Endothelial cell of umbilical vein (primary cell): ENCODE results near the gene UTS2R. TPM values are rescaled to one million over a fixed set of nuclear protein-coding genes. Genes with fewer than 3 reads are reported as not detected.

ENCODE experiments used
- BruUV-seq: library from RNA; stranded (reverse); fragments of 400-500 nt; replicated peaks from 2 replicates; lab custom pipeline; 2021; lab: Mats Ljungman, UMichigan
- CTCF ChIA-PET: fragments of 300-600, 350-600 bp; sonication (Branson Sonifier 250); formaldehyde crosslinking; loops from one replicate; lab custom pipeline; 2021; ENCODE audit warnings: antibody characterized with exemption, inconsistent platforms; lab: Charles Lee
- POLR2A ChIA-PET: fragments of 300-600, 350-600 bp; sonication (Branson Sonifier 250); formaldehyde crosslinking; loops from one replicate; lab custom pipeline; 2021; ENCODE audit warnings: antibody characterized with exemption, inconsistent platforms; lab: Charles Lee
- DNase-seq: peaks from one replicate; pipeline ENCODE4 v3.0.0-alpha.2; 2011; ENCODE audit warnings: low read depth, low spot score
- FAIRE-seq: peaks from 2 replicates; lab custom pipeline; 2011; peaks lifted over from hg19 to GRCh38; lab: Jason Lieb, UNC
- H2AFZ ChIP-seq: 2 replicates; pipeline ENCODE4 v1.6.0; 2012; ENCODE audit warnings: low read depth, low read length, control low read depth, inconsistent platforms
- H3K27ac ChIP-seq: 2 replicates; pipeline ENCODE4 v1.5.1; 2011; ENCODE audit warnings: low read depth, mild to moderate bottlenecking, control low read depth, low read length, moderate library complexity; ENCODE audit not compliant: insufficient read depth
- H3K27me3 ChIP-seq, 2 experiments: 2 replicates each; pipeline versions ENCODE4 v1.6.0 to v1.6.1; 2011; ENCODE audit warnings: low read length in 2 of 2, mixed read lengths in 1 of 2; ENCODE audit not compliant: control insufficient read depth in 2 of 2, insufficient read depth in 2 of 2
- H3K36me3 ChIP-seq, 2 experiments: 2 replicates in 1 of 2; 3 replicates in 1 of 2; pipeline ENCODE4 v1.5.1; 2011; ENCODE audit warnings: low read length in 2 of 2, mild to moderate bottlenecking in 1 of 2, moderate library complexity in 1 of 2; ENCODE audit not compliant: control insufficient read depth in 2 of 2, insufficient read depth in 2 of 2; ENCODE audit errors: extremely low read depth in 1 of 2
- H3K4me1 ChIP-seq: 3 replicates; pipeline ENCODE4 v1.5.1; 2011; ENCODE audit warnings: mild to moderate bottlenecking, low read length; ENCODE audit not compliant: control insufficient read depth, insufficient read depth; ENCODE audit errors: extremely low read depth
- H3K4me2 ChIP-seq: 2 replicates; pipeline ENCODE4 v1.6.1; 2011; ENCODE audit warnings: low read length, control low read depth, mixed read lengths; ENCODE audit not compliant: insufficient read depth
- H3K4me3 ChIP-seq, 3 experiments: fragments of 200-600 bp in 1 of 3; sonication (generic), shearing (Covaris generic) in 1 of 3; replicated peaks in 1 of 3; 2 replicates each; pipeline ENCODE4 v1.5.1; 2011 to 2016; ENCODE audit warnings: control low read depth in 3 of 3, low read length in 3 of 3, mild to moderate bottlenecking in 2 of 3, inconsistent platforms in 1 of 3, low read depth in 1 of 3, moderate library complexity in 1 of 3; ENCODE audit not compliant: insufficient read depth in 1 of 3
- H3K79me2 ChIP-seq: 2 replicates; pipeline ENCODE4 v1.6.0; 2012; ENCODE audit warnings: low read length, inconsistent platforms; ENCODE audit not compliant: control insufficient read depth, insufficient read depth
- H3K9ac ChIP-seq: replicated peaks from 2 replicates; pipeline ENCODE3; 2011; ENCODE audit warnings: low read length, control low read depth; ENCODE audit not compliant: insufficient read depth; ENCODE audit errors: extremely low read depth
- H3K9me1 ChIP-seq: replicated peaks from 3 replicates; pipeline ENCODE4 v1.6.0; 2011; ENCODE audit warnings: mild to moderate bottlenecking, low read length; ENCODE audit not compliant: control insufficient read depth, insufficient read depth; ENCODE audit errors: extremely low read depth
- H3K9me3 ChIP-seq: replicated peaks from 2 replicates; pipeline ENCODE4 v1.5.1; 2012; ENCODE audit warnings: low read length, inconsistent platforms; ENCODE audit not compliant: control insufficient read depth, insufficient read depth
- H4K20me1 ChIP-seq: replicated peaks from 2 replicates; pipeline ENCODE3; 2011; ENCODE audit warnings: mild to moderate bottlenecking, low read length; ENCODE audit not compliant: control insufficient read depth, insufficient read depth; ENCODE audit errors: extremely low read depth
- EZH2 ChIP-seq: IDR thresholded peaks from 2 replicates; pipeline ENCODE4 v1.6.1; 2012; ENCODE audit warnings: borderline replicate concordance, low read depth, mild to moderate bottlenecking, moderate library complexity, low read length, inconsistent platforms; ENCODE audit not compliant: severe bottlenecking
- FOS ChIP-seq: IDR thresholded peaks from 2 replicates; pipeline ENCODE4 v1.6.1; 2011; ENCODE audit warnings: mild to moderate bottlenecking, low read length, moderate library complexity, borderline replicate concordance; ENCODE audit not compliant: insufficient read depth
- GATA2 ChIP-seq: IDR thresholded peaks from 2 replicates; pipeline ENCODE4 v1.7.0; 2011; ENCODE audit warnings: low read depth, mild to moderate bottlenecking, moderate library complexity, mixed read lengths, low read length; ENCODE audit not compliant: insufficient read length, insufficient read depth
- MYC ChIP-seq: IDR thresholded peaks from one replicate; pipeline ENCODE4 v1.6.1; 2011; ENCODE audit warnings: mild to moderate bottlenecking, low read depth, low read length
- POLR2A ChIP-seq: IDR thresholded peaks from 2 replicates; pipeline ENCODE4 v1.6.1; 2012; ENCODE audit warnings: low read depth, mild to moderate bottlenecking, control low read depth, low read length
- POLR2AphosphoS5 ChIP-seq: IDR thresholded peaks from 2 replicates; pipeline ENCODE4 v1.6.1; 2012; ENCODE audit warnings: low read depth, mild to moderate bottlenecking, control low read depth, low read length, moderate library complexity; ENCODE audit not compliant: insufficient read depth
- dilution Hi-C: fragments of 300-500 bp; cut with MboI; formaldehyde crosslinking; loops from one replicate; pipeline ENCODE4 v1.15.0; 2019; ENCODE audit warnings: low sequenced_read_pairs; ENCODE audit not compliant: extremely low pct_ligation_motif_present
- intact Hi-C: fragments of 100-400 bp; cut with micrococcal nuclease; formaldehyde crosslinking; loops from one replicate; pipeline ENCODE4 v1.10.0; 2022
- polyA plus RNA-seq, 4 experiments: library from polyadenylated mRNA; depleted of rRNA in 3 of 4; stranded (reverse) in 3 of 4; unstranded in 1 of 4; fragments of >200 nt; gene quantifications; 2 replicates each; pipeline versions ENCODE4 v1.2.1 to v1.2.3, GENCODE V29; 2011 to 2012; ENCODE audit warnings: missing spikeins in 1 of 4
- total RNA-seq: library from RNA; stranded (reverse); gene quantifications from 2 replicates; pipeline ENCODE4 v1.2.3, GENCODE V29; 2021
- TF ChIP-seq, protein P1 (sequence below): IDR thresholded peaks from 2 replicates; pipeline ENCODE4 v1.6.1; 2011; ENCODE audit not compliant: insufficient read depth, insufficient read length

The UTS2R gene
- total and polyA plus RNA-seq, 2 donors (not counting 3 experiments of a cell fraction or from before 2014, with no cell fraction given) = not detected

DNA sequence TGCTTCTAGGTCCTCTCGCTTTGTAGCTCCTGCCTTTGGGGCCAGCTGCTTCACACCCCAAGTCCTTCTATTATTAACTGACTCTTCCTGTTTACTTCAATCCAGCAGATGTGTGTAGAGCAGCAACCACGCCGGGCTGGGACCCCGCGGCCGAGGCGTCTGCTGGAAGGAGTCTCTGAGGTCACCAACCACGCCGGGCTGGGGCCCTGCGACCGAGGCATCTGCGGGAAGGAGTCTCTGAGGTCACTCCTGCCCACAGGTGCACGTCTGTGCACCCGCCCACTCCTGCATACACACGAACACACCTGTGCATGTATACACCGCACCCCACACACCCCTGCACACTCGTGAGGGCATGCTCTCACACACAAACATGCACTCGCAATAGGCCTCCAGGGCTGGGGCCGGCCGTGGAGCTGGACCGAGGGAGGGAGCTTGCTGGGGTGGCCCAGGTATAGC, 20.3 kb upstream of the UTS2R start:
- Histone ChIP-seq H3K9me1 (no peaks in the 10 kb centered on the region), H3K36me3 (no peaks in the 10 kb centered on the region), H3K27ac (no peak overlapping the region), H3K4me2 (no peak overlapping the region), H4K20me1 (no peaks in the 10 kb centered on the region), H3K9ac (no peak overlapping the region), H3K27me3 (no peaks in the 10 kb centered on the region), H3K9me3 (no peaks in the 10 kb centered on the region), H3K4me1 (no peaks in the 10 kb centered on the region), H3K79me2 (no peaks in the 10 kb centered on the region), H2AFZ (no peak overlapping the region), H3K4me3 (no peak overlapping the region)
- TF ChIP-seq FOS = no peak
- no peak for TF ChIP-seq EZH2
- TF ChIP-seq, protein P1, sequence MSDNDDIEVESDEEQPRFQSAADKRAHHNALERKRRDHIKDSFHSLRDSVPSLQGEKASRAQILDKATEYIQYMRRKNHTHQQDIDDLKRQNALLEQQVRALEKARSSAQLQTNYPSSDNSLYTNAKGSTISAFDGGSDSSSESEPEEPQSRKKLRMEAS = no peak
- no peak for TF ChIP-seq POLR2A
- TF ChIP-seq POLR2AphosphoS5 = no peak
- no peak for TF ChIP-seq MYC
- no peak for TF ChIP-seq GATA2
- CTCF ChIA-PET = interaction anchor here (0.7 to 2.4 kb wide), 5 partner anchors 13 to 431 kb away, joined by 3 to 6 read pairs (median 4); no protein-coding TSS in a partner anchor
- POLR2A ChIA-PET = no interaction called here
- FAIRE-seq (no peak), DNase-seq (no peak)
- intact Hi-C loops = loop anchor here (2.0 kb wide), 1 partner anchor 204 kb away; no protein-coding TSS in a partner anchor
- dilution Hi-C loops = no loop called here
- no TSS peak for BruUV-seq
